ENCODE measurements around the gene FAAP20. TPM values are rescaled to one million over a fixed set of nuclear protein-coding genes. Genes with fewer than 3 reads are reported as not detected.

FAAP20 gene
- total and polyA plus RNA-seq, 2 experiments from 2014 or later: 79.1 to 167 TPM

GRCh38 chr1:2155788-2156187 is 38.8 kb downstream of the FAAP20 start (continued):
- TF ChIP-seq, protein P1, sequence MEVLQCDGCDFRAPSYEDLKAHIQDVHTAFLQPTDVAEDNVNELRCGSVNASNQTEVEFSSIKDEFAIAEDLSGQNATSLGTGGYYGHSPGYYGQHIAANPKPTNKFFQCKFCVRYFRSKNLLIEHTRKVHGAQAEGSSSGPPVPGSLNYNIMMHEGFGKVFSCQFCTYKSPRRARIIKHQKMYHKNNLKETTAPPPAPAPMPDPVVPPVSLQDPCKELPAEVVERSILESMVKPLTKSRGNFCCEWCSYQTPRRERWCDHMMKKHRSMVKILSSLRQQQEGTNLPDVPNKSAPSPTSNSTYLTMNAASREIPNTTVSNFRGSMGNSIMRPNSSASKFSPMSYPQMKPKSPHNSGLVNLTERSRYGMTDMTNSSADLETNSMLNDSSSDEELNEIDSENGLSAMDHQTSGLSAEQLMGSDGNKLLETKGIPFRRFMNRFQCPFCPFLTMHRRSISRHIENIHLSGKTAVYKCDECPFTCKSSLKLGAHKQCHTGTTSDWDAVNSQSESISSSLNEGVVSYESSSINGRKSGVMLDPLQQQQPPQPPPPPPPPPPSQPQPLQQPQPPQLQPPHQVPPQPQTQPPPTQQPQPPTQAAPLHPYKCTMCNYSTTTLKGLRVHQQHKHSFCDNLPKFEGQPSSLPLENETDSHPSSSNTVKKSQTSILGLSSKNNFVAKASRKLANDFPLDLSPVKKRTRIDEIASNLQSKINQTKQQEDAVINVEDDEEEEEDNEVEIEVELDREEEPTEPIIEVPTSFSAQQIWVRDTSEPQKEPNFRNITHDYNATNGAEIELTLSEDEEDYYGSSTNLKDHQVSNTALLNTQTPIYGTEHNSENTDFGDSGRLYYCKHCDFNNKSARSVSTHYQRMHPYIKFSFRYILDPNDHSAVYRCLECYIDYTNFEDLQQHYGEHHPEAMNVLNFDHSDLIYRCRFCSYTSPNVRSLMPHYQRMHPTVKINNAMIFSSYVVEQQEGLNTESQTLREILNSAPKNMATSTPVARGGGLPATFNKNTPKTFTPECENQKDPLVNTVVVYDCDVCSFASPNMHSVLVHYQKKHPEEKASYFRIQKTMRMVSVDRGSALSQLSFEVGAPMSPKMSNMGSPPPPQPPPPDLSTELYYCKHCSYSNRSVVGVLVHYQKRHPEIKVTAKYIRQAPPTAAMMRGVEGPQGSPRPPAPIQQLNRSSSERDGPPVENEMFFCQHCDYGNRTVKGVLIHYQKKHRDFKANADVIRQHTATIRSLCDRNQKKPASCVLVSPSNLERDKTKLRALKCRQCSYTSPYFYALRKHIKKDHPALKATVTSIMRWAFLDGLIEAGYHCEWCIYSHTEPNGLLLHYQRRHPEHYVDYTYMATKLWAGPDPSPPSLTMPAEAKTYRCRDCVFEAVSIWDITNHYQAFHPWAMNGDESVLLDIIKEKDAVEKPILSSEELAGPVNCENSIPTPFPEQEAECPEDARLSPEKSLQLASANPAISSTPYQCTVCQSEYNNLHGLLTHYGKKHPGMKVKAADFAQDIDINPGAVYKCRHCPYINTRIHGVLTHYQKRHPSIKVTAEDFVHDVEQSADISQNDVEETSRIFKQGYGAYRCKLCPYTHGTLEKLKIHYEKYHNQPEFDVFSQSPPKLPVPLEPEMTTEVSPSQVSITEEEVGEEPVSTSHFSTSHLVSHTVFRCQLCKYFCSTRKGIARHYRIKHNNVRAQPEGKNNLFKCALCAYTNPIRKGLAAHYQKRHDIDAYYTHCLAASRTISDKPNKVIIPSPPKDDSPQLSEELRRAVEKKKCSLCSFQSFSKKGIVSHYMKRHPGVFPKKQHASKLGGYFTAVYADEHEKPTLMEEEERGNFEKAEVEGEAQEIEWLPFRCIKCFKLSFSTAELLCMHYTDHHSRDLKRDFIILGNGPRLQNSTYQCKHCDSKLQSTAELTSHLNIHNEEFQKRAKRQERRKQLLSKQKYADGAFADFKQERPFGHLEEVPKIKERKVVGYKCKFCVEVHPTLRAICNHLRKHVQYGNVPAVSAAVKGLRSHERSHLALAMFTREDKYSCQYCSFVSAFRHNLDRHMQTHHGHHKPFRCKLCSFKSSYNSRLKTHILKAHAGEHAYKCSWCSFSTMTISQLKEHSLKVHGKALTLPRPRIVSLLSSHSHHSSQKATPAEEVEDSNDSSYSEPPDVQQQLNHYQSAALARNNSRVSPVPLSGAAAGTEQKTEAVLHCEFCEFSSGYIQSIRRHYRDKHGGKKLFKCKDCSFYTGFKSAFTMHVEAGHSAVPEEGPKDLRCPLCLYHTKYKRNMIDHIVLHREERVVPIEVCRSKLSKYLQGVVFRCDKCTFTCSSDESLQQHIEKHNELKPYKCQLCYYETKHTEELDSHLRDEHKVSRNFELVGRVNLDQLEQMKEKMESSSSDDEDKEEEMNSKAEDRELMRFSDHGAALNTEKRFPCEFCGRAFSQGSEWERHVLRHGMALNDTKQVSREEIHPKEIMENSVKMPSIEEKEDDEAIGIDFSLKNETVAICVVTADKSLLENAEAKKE (CRISPR knock-in tag; IDR thresholded peaks at IDR 0.05): no peak
- TF ChIP-seq ZNF114 (CRISPR knock-in tag; IDR thresholded peaks at IDR 0.05): no peak
- no peak for TF ChIP-seq ETS1 (IDR thresholded peaks at IDR 0.05)
- TF ChIP-seq POLR2AphosphoS5 (IDR thresholded peaks at IDR 0.05; ENCODE audit: low read depth): no peak
- TF ChIP-seq JUNB (IDR thresholded peaks at IDR 0.05; ENCODE audit: unreplicated experiment): no peak
- no peak for TF ChIP-seq CREB1 (CRISPR knock-in tag; IDR thresholded peaks at IDR 0.05; ENCODE audit: low read depth)
- TF ChIP-seq ZNF331 (CRISPR knock-in tag; IDR thresholded peaks at IDR 0.05; ENCODE audit: low read depth): no peak

DNA sequence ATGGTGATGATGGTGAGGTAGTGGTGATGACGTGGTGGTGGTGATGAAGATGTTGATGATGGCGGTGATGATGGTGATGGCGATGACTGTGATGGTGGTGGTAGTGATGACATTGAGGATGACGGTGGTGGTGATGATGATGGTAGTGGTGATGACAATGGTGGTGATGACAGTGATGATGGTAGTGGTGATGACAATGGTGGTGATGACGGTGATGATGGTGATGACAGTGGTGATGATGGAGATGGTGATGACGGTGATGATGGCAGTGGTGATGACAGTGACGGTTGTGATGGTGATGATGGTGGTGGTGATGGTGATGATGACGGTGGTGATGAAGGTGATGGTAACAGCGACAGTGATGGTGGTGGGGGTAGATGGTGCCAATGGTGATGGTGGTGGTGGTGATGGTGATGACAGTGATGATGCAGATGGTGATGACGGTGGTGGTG is 39.4 kb downstream of the FAAP20 start:
- Histone ChIP-seq H3K27ac (ENCODE audit: low read depth) (no peak overlapping the region), H3K79me2 (replicated peaks; ENCODE audit: insufficient read depth) (peaks cover 6% of the 10 kb centered on the region; the same call in 1 of the 2 replicates), H3K4me3 (no peak overlapping the region), H3K4me1 (ENCODE audit: insufficient read depth) (no peaks in the 10 kb centered on the region), H2AFZ (no peak overlapping the region), H3F3A (replicated peaks; ENCODE audit: low read depth) (no peaks in the 10 kb centered on the region), H3K36me3 (ENCODE audit: insufficient read depth) (no peaks in the 10 kb centered on the region; the same call in 1 of the 2 replicates), H4K20me1 (replicated peaks; ENCODE audit: insufficient read depth) (no peaks in the 10 kb centered on the region; the same call in 1 of the 2 replicates), H3K9me2 (ENCODE audit: insufficient read depth) (peaks cover 10% of the 10 kb centered on the region; the same call in 1 of the 2 replicates), H3K4me2 (no peak overlapping the region), H3K27me3 (ENCODE audit: insufficient read depth) (no peaks in the 10 kb centered on the region)
- Mint-ChIP-seq H3K4me3 (no peak overlapping the region; the same call in 2 of the 3 replicates), H3K4me1 (no peaks in the 10 kb centered on the region), H3K27me3 (ENCODE audit: insufficient read depth, low read depth, poor library complexity) (peaks cover 3% of the 10 kb centered on the region), H3K27ac (no peak overlapping the region), H3K36me3 (ENCODE audit: low read depth) (peaks cover 39% of the 10 kb centered on the region), H3K9me3 (no peaks in the 10 kb centered on the region; the same call in 2 of the 3 replicates)
- DNase-seq (ENCODE audit: low spot score) (no peak), ATAC-seq (no peak)
- TF ChIP-seq EZH2phosphoT487 (IDR thresholded peaks at IDR 0.05; ENCODE audit: unreplicated experiment): no peak
- TF ChIP-seq ZNF114 (CRISPR knock-in tag; IDR thresholded peaks at IDR 0.05): no peak
- TF ChIP-seq, protein P2, sequence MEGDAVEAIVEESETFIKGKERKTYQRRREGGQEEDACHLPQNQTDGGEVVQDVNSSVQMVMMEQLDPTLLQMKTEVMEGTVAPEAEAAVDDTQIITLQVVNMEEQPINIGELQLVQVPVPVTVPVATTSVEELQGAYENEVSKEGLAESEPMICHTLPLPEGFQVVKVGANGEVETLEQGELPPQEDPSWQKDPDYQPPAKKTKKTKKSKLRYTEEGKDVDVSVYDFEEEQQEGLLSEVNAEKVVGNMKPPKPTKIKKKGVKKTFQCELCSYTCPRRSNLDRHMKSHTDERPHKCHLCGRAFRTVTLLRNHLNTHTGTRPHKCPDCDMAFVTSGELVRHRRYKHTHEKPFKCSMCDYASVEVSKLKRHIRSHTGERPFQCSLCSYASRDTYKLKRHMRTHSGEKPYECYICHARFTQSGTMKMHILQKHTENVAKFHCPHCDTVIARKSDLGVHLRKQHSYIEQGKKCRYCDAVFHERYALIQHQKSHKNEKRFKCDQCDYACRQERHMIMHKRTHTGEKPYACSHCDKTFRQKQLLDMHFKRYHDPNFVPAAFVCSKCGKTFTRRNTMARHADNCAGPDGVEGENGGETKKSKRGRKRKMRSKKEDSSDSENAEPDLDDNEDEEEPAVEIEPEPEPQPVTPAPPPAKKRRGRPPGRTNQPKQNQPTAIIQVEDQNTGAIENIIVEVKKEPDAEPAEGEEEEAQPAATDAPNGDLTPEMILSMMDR (conservative IDR thresholded peaks at IDR 0.05; ENCODE audit: low read depth in 2 of 2): no peak
